Bladder microvascular endothelial cell (primary cell): ENCODE results near the gene DLG1. TPM values are rescaled to one million over a fixed set of nuclear protein-coding genes. Genes with fewer than 3 reads are reported as not detected.

ENCODE experiments used
- total RNA-seq: library from RNA; depleted of rRNA; stranded (reverse); fragments of >200 nt; gene quantifications from 2 replicates; pipeline ENCODE4 v1.2.3, GENCODE V29; 2014

Gene DLG1
- total RNA-seq: 21.9 and 86.5 TPM in 2 replicates

DNA sequence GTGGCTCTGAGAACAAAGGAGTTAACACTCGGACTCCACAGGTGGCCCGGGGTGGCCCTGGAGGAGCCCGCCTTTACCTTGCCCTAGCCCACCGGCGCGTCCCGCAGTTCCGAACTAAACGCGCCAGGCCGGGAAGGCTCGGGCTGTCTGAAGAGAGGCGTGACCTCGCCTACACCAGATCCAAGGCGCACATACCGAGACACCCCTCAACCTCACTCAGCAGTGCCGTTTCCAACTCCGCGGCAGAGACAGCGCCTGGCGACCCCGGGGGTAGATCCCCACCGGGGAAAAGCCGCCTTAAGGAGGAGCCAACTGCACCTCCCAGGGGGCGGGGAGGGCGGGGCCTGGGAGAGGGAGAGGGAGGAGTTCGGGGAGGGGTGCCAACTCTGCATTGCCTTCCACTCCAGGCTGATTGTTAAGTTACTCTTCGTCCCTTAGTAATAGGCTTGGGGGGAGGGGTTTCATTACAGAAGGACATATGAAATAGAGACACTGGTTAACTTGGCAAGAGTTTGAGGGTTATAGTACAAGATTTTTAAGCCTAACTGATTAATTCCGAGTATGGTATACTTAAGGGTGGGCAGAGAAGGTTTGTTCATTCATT, at the start of gene DLG1:
Gene DLG1 (minus strand): TSS at position 272 of the 604 bp plus-strand sequence. CDS start 1,408 bp downstream, outside the sequence.

GRCh38 chr3:197029511-197030167, 268.8 kb downstream of the DLG1 start, which contains the start of gene MELTF:
MELTF (minus strand) TSS chr3:197029817; CDS start chr3:197029702, 115 bp downstream.

